ENCODE results near the gene GLIPR1.
"Not testable (repeated sequence)": the region's sequence is repeated elsewhere in the genome, so short reads cannot be mapped to it uniquely, and the experiment has no call there.

The GLIPR1 gene

GRCh38 chr12:75522124-75522523 lies 41.6 kb downstream of the GLIPR1 start:
- DNase-seq = not testable (repeated sequence)

- no peak for DNase-seq
Measured at GRCh38 chr12:75525263-75525662, 44.7 kb downstream of the GLIPR1 start.

GRCh38 chr12:75526655-75527511 lies 46.3 kb downstream of the GLIPR1 start:
- peak; percentile 19 for DNase-seq

GRCh38 chr12:75528272-75528671 lies 47.7 kb downstream of the GLIPR1 start:
- DNase-seq = no peak

GRCh38 chr12:75528692-75529091 lies 48.1 kb downstream of the GLIPR1 start:
- no peak for DNase-seq

- no peak for DNase-seq
Measured at GRCh38 chr12:75529316-75529715, 48.8 kb downstream of the GLIPR1 start.

- DNase-seq = no peak
Measured at GRCh38 chr12:75529826-75530225, 49.3 kb downstream of the GLIPR1 start.

- no peak for DNase-seq
Measured at GRCh38 chr12:75533239-75533638, 52.7 kb downstream of the GLIPR1 start.

GRCh38 chr12:75539889-75540288 lies 59.3 kb downstream of the GLIPR1 start:
- DNase-seq = no peak

GRCh38 chr12:75542942-75543341 lies 62.4 kb downstream of the GLIPR1 start:
- no peak for DNase-seq

- DNase-seq = no peak
Measured at GRCh38 chr12:75543529-75543928, 63.0 kb downstream of the GLIPR1 start.

- no peak for DNase-seq
Measured at GRCh38 chr12:75545636-75546035, 65.1 kb downstream of the GLIPR1 start.

GRCh38 chr12:75548879-75549278 lies 68.3 kb downstream of the GLIPR1 start:
- no peak for DNase-seq

- no peak for DNase-seq
Measured at GRCh38 chr12:75549989-75550388, 69.4 kb downstream of the GLIPR1 start.

- no peak for DNase-seq
Measured at GRCh38 chr12:75550401-75551240, 70.1 kb downstream of the GLIPR1 start.

GRCh38 chr12:75551477-75551876 lies 70.9 kb downstream of the GLIPR1 start:
- DNase-seq = no peak

- DNase-seq = no peak
Measured at GRCh38 chr12:75553398-75553797, 72.8 kb downstream of the GLIPR1 start.

All from COR-L47 (cell line).